GM21576 (cell line): ENCODE data around the gene AUP1.

Experiments used
- ATAC-seq: cut with Tn5 transposase; IDR thresholded peaks from one replicate; pipeline ENCODE4 v1.9.1; 2021; ENCODE audit warnings: mild to moderate bottlenecking, moderate library complexity; ENCODE audit not compliant: unreplicated experiment

The AUP1 gene

GRCh38 chr2:74515271-74515980 is 14.1 kb downstream of the AUP1 start:
- no peak for ATAC-seq

- ATAC-seq, result no peak
These were observed 14.9 kb downstream of the AUP1 start, which contains the start of gene TLX2 for GRCh38 chr2:74514368-74515270. Gene TLX2 (plus strand): TSS chr2:74514450. CDS start chr2:74514807, 357 bp downstream.

DNA sequence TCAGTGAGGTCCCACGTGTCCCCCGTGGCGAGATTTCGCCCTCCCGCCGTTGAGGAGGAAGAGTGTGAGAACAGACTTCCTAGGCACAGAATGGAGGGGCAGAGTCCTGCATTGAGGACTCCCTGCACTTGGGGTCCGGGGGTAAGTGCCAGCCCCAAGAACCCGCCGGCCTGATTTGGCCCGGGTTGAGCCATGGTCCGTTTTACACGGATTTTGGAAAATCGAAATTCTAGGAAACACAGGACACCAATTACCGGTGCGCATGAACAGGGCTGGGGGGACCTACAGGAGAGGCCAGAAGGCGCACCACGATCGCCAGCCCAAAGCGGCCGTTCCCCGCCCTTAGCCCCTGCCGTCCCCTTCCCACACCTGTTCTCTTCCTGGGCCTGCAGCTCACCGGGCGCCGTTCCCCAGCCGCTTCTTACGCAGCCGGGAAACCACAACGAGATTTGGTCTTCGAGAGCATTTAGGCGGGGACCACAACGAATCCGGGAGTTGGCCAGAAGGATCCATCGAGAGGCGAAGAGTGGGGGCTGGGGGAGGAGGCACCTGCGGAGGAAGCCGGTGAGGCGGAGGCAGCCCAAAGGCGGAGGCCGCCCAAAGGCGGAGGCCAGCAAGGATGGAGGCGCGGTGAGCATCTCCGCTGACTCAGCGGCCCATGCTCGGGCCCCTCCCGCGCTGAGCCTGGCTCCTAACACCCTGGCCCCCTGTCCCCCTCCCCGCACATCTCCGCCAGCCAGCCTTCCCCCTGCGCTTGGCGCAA is 15.7 kb downstream of the AUP1 start:
- ATAC-seq, result no peak

GRCh38 chr2:74512744-74513604 is 16.5 kb downstream of the AUP1 start:
- ATAC-seq, result no peak

GRCh38 chr2:74511104-74511989 is 18.2 kb downstream of the AUP1 start:
- no peak for ATAC-seq

DNA sequence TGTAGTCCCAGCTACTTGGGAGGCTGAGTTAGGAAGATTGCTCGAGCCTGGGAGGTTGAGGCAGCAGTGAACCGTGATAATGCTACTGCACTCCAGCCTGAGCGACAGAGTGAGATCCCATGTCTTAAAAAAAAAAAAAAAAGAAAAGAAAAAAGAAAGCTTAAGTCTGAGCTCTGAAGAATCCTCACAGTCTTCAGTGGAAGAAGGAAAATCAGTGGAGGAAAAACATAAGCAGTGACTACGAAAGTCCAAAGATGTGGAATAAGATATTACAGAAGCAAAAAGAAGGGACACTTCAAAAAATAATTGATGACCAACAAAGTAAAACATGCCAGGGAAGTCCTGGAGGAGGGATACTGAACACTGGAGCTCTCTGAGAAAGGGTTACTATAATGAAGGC is 19.2 kb downstream of the AUP1 start:
- no peak for ATAC-seq

GRCh38 chr2:74507926-74508520 is 21.5 kb downstream of the AUP1 start:
- ATAC-seq, result peak; percentile 12

- ATAC-seq, result peak; percentile 85
These were observed 22.2 kb downstream of the AUP1 start, which contains the start of gene PCGF1 for GRCh38 chr2:74507145-74507925. Gene PCGF1 (minus strand): TSS chr2:74507695. CDS start chr2:74507668, 27 bp downstream.

DNA sequence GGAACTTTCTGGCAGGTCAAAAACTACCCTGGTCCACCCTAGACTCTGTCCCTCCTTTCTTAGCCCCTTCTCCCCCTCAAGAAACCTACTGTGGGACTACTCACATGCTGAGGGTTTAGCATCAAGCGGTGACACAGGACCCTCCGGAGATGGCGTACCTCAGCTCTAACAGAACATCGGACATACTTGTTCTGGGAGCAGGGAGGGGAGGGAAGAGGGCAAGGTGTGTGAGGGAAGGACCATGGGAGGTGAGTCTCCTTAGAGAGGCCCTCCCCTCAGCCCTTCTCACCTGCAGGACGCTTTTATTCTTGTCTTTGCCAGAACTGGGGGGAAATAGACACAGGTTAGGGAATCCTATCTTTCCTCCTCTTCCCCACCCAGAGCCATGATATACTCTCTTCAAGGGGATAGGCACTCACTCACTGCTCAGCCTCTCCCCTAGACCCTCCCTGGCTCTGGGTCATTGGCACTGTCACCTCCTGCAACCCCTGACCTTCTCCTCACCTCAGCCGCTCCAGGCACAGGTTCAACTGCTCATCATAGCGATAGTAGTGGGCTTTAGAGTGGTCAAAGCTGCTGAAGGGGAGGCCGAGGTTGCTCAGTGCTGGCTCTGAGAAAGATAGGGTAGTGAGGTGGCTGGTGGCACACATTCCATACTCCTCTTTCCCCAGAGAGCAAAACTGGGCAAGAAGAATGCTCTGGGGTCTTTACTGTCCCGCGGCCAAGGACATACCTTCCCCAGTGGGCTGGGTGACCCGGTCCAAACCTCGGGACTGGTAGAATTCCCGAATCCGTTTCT is 23.9 kb downstream of the AUP1 start:
- ATAC-seq, result no peak

- no peak for ATAC-seq
These were observed 24.9 kb downstream of the AUP1 start for GRCh38 chr2:74504591-74504990.

DNA sequence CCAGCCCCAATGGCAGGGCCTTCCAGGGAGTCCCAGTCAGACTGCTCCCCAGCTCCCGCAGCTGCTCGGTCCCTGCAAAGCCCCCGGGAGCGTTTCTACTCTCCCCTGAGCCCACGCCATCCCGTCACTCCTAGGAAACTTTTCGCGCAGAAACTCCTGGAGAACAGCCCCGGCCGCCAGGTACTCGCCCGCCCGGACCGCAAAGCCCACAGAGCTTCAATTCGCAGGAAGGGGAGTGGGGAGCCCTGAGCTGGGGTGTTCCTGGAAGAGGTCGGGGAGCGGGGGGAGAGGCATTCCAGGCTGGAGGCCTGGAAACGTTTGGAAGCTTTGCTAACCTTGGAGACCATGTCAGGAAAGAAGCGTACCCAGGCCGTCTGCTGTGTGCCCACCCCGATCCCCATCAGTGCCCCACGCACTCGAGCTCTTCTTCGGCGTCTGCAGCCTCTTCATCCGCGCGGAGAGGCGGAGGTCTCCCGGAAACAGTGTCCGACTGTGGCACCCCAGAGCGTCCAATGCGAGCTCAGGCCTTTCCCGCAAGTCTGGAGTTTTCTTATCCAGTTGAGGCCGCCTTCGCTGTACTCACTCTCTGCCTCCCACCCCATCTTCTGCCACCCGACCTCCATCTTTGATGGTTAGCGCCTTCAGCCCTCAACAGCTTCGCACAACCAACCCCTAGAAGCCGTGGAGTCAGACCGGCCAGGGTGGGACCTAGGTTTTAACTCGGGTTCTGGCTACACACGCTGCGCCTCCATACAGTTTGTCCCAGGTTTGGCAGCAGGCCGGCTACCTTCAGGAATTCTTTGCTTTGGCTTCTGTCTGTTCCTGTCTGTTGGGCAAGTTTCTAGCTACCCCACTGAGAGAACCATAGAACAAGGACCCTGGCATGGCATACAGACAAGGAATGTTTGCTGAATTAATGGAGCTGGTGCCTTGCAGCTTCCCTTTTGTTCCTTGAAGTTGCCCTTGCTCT is 25.7 kb downstream of the AUP1 start:
- ATAC-seq, result no peak

DNA sequence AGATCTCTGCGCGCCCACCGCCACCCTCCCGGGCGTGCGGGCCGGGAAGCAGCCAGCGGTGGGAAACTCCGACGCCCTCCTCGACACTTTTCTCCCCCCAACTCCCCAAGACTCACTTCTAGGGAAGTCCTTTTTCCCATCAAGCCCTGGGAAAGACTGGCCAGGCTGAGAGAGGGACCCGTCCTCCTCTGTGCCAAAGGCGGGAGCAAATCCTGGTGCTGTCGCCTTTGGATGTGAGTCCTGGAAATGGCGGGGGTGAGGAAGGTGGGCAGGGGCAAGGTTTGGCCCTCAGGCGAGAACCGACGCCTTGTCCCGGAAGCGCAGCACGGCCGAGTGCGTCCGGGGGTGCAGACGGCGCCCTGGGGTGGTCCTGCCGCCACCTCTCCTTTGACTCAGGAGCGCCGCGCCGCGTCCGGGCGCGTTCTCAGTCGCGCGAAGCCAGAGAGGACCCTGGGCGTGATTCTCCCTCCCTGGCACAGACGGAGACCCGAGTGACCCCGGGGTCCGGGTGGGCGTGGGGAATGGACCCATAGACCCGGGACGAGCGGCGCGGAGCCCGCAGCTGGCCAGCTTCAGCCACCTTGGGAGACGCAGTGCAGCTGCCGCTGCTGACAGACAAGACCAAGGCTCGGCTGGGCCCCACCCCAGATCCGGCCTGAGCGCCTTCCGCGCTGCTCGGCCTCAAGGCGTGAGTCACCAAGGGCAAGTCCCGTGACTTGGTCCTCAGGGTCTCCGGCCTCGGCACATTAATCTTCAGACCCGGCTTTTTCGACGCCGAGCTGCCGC is 26.6 kb downstream of the AUP1 start:
- no peak for ATAC-seq

GRCh38 chr2:74502147-74502719 is 27.3 kb downstream of the AUP1 start:
- no peak for ATAC-seq

- no peak for ATAC-seq
These were observed 28.0 kb downstream of the AUP1 start for GRCh38 chr2:74501335-74502071.
